Neutrophil (primary cell): Measurements from ENCODE around the gene JMJD8.

Experiments
- H3K27ac ChIP-seq: fragments of 200-600 bp; sonication (generic); 2 replicates; pipeline ENCODE4 v1.5.1; 2016; ENCODE audit warnings: mild to moderate bottlenecking, moderate library complexity
- H3K27me3 ChIP-seq: fragments of 200-600 bp; sonication (generic); 2 replicates; pipeline ENCODE4 v1.6.0; 2016; ENCODE audit warnings: mild to moderate bottlenecking
- H3K36me3 ChIP-seq: fragments of 200-600 bp; sonication (generic); 2 replicates; pipeline ENCODE4 v1.5.1; 2017
- H3K4me1 ChIP-seq, 2 experiments: fragments of 200-600 bp in 1 of 2; sonication (generic) in 1 of 2; 1 replicate in 1 of 2; 2 replicates in 1 of 2; pipeline versions ENCODE4 v1.5.1 to v1.6.1; 2013 to 2016; ENCODE audit warnings: low read depth in 1 of 2, low read length in 1 of 2, mild to moderate bottlenecking in 1 of 2, moderate library complexity in 1 of 2; ENCODE audit not compliant: control insufficient read depth in 1 of 2, insufficient read depth in 1 of 2
- H3K4me3 ChIP-seq, 2 experiments: fragments of 200-600 bp in 1 of 2; sonication (generic) in 1 of 2; 1 replicate in 1 of 2; 2 replicates in 1 of 2; pipeline ENCODE4 v1.5.1; 2013 to 2016; ENCODE audit warnings: low read depth in 1 of 2, low read length in 1 of 2, mild to moderate bottlenecking in 1 of 2, moderate library complexity in 1 of 2
- H3K9me3 ChIP-seq: fragments of 200-600 bp; sonication (generic); 2 replicates; pipeline ENCODE4 v1.5.1; 2016
- CTCF ChIP-seq: fragments of 200-600 bp; sonication (generic); IDR thresholded peaks from 2 replicates; pipeline ENCODE4 v1.5.1; 2016; ENCODE audit warnings: antibody characterized with exemption

Gene JMJD8

GRCh38 chr16:667780-668518 lies 16.2 kb downstream of the JMJD8 start, which contains the start of gene RHOT2:
Gene RHOT2 (plus strand): TSS chr16:668132. CDS start chr16:668200, 68 bp downstream.
- Histone ChIP-seq H3K4me1 (peaks cover 17 to 22% of the 10 kb centered on the region in 2 experiments), H3K4me3 (peak within 1 kb of the TSS; percentile 68 to 98), H3K27ac (peak within 1 kb of the TSS; percentile 83), H3K9me3 (no peaks in the 10 kb centered on the region), H3K36me3 (peaks cover 39% of the 10 kb centered on the region), H3K27me3 (no peaks in the 10 kb centered on the region)
- TF ChIP-seq CTCF: peak; percentile 99

GRCh38 chr16:667113-667779 lies 16.9 kb downstream of the JMJD8 start:
- H3K4me3 ChIP-seq: peak overlapping the region; percentile 68 to 98
- H3K4me1 ChIP-seq: peaks cover 17 to 22% of the 10 kb centered on the region in 2 experiments
- no peaks in the 10 kb centered on the region for H3K27me3 ChIP-seq
- H3K27ac ChIP-seq: peak overlapping the region; percentile 83
- H3K36me3 ChIP-seq: peaks cover 32% of the 10 kb centered on the region
- H3K9me3 ChIP-seq: no peaks in the 10 kb centered on the region
- no peak for TF ChIP-seq CTCF

GRCh38 chr16:666572-666971 lies 17.6 kb downstream of the JMJD8 start:
- Histone ChIP-seq H3K27ac (no peak overlapping the region), H3K9me3 (no peaks in the 10 kb centered on the region), H3K4me1 (peaks cover 17 to 22% of the 10 kb centered on the region in 2 experiments), H3K36me3 (peaks cover 25% of the 10 kb centered on the region), H3K4me3 (no peak overlapping the region), H3K27me3 (no peaks in the 10 kb centered on the region)
- no peak for TF ChIP-seq CTCF

- Histone ChIP-seq H3K9me3 (no peaks in the 10 kb centered on the region), H3K36me3 (no peaks in the 10 kb centered on the region), H3K27me3 (no peaks in the 10 kb centered on the region), H3K27ac (no peak overlapping the region), H3K4me3 (no peak overlapping the region), H3K4me1 (peaks cover 13 to 16% of the 10 kb centered on the region in 2 experiments)
- no peak for TF ChIP-seq CTCF
These were observed 21.5 kb downstream of the JMJD8 start for GRCh38 chr16:662597-662996.

GRCh38 chr16:662095-662494 lies 22.0 kb downstream of the JMJD8 start:
- Histone ChIP-seq H3K4me3 (no peak overlapping the region), H3K36me3 (no peaks in the 10 kb centered on the region), H3K27ac (no peak overlapping the region), H3K4me1 (peaks cover 9 to 13% of the 10 kb centered on the region in 2 experiments), H3K27me3 (no peaks in the 10 kb centered on the region), H3K9me3 (no peaks in the 10 kb centered on the region)
- no peak for TF ChIP-seq CTCF
